Measurements from ENCODE around the gene WEE2. TPM values are rescaled to one million over a fixed set of nuclear protein-coding genes. Genes with fewer than 3 reads are reported as not detected.
"Not testable (repeated sequence)": the region's sequence is repeated elsewhere in the genome, so short reads cannot be mapped to it uniquely, and the experiment has no call there.

Gene WEE2
- total and polyA plus RNA-seq, 12 donors, result 0.03 to 0.09 (median 0.06) TPM; not detected in 9

- no peak overlapping the region for H3K4me3 ChIP-seq
- WGBS, 4 donors, result 80 to 92% (median 86%) methylated on average over 3 of the region's 3 CpGs
- H3K36me3 ChIP-seq (replicated peaks in 1 of 2), result peaks cover 0 to 5% of the 10 kb centered on the region in 2 donors
Measured at GRCh38 chr7:141686074-141686473, 22.1 kb upstream of the WEE2 start.

GRCh38 chr7:141686670-141687069, 21.5 kb upstream of the WEE2 start:
- 63 to 78% (median 72%) methylated on average over 6 of the region's 6 CpGs for WGBS, 4 donors

More at GRCh38 chr7:141686074-141686473, 22.1 kb upstream of the WEE2 start:
- no peaks in the 10 kb centered on the region for H3K9me3 ChIP-seq (replicated peaks in 1 of 3)
- H3K27me3 ChIP-seq, result no peaks in the 10 kb centered on the region
- no peak for DNase-seq
- TF ChIP-seq POLR2A (IDR thresholded peaks at IDR 0.05) (no peak), CTCF (IDR thresholded peaks at IDR 0.05) (no peak)
- intact Hi-C loops (cut with DNase I), result no loop called here
- peaks cover 0 to 7% of the 10 kb centered on the region in 2 donors for H3K4me1 ChIP-seq (replicated peaks in 1 of 2)
- H3K27ac ChIP-seq, result no peak overlapping the region

GRCh38 chr7:141688043-141688442, 20.1 kb upstream of the WEE2 start:
- no peak overlapping the region for H3K27ac ChIP-seq
- H3K36me3 ChIP-seq (replicated peaks in 1 of 2), result peaks cover 0 to 5% of the 10 kb centered on the region in 2 donors
- H3K9me3 ChIP-seq (replicated peaks in 1 of 3), result no peaks in the 10 kb centered on the region
- no peak for TF ChIP-seq POLR2A (IDR thresholded peaks at IDR 0.05)
- TF ChIP-seq CTCF (IDR thresholded peaks at IDR 0.05), result no peak
- no peak for DNase-seq
- WGBS, 4 donors, result 87 to 92% (median 90%) methylated on average over 5 of the region's 5 CpGs
- H3K27me3 ChIP-seq, result no peaks in the 10 kb centered on the region
- intact Hi-C loops (cut with DNase I), result no loop called here
- no peak overlapping the region for H3K4me3 ChIP-seq
- peaks cover 0 to 7% of the 10 kb centered on the region in 2 donors for H3K4me1 ChIP-seq (replicated peaks in 1 of 2)

More at GRCh38 chr7:141686670-141687069, 21.5 kb upstream of the WEE2 start:
- Histone ChIP-seq H3K27ac (no peak overlapping the region), H3K27me3 (no peaks in the 10 kb centered on the region), H3K4me3 (no peak overlapping the region), H3K4me1 (replicated peaks in 1 of 2) (peaks cover 0 to 7% of the 10 kb centered on the region in 2 donors), H3K36me3 (replicated peaks in 1 of 2) (peaks cover 0 to 5% of the 10 kb centered on the region in 2 donors), H3K9me3 (replicated peaks in 1 of 3) (no peaks in the 10 kb centered on the region)
- intact Hi-C loops (cut with DNase I), result no loop called here
- DNase-seq, result no peak
- TF ChIP-seq CTCF (IDR thresholded peaks at IDR 0.05), result no peak
- no peak for TF ChIP-seq POLR2A (IDR thresholded peaks at IDR 0.05)

- H3K36me3 ChIP-seq (replicated peaks in 1 of 2); H3K4me3 ChIP-seq; H3K27me3 ChIP-seq; H3K27ac ChIP-seq; H3K4me1 ChIP-seq (replicated peaks in 1 of 2); H3K9me3 ChIP-seq (replicated peaks in 1 of 3); DNase-seq; intact Hi-C loops (cut with DNase I): not testable (repeated sequence)
- 96 to 98% (median 96%) methylated on average over 3 of the region's 3 CpGs for WGBS, 4 donors
Measured at GRCh38 chr7:141689072-141689825, 18.9 kb upstream of the WEE2 start.

- Histone ChIP-seq H3K36me3 (replicated peaks in 1 of 2) (no peaks in the 10 kb centered on the region), H3K27me3 (no peaks in the 10 kb centered on the region), H3K27ac (no peak overlapping the region), H3K4me3 (no peak overlapping the region), H3K9me3 (replicated peaks in 1 of 3) (no peaks in the 10 kb centered on the region), H3K4me1 (replicated peaks in 1 of 2) (peaks cover 0 to 7% of the 10 kb centered on the region in 2 donors)
- DNase-seq, result no peak
- TF ChIP-seq POLR2A (IDR thresholded peaks at IDR 0.05), result no peak
- no peak for TF ChIP-seq CTCF (IDR thresholded peaks at IDR 0.05)
- 93 to 97% (median 94%) methylated on average over 3 of the region's 3 CpGs for WGBS, 4 donors
- intact Hi-C loops (cut with DNase I), result no loop called here
Measured at GRCh38 chr7:141691540-141691939, 16.6 kb upstream of the WEE2 start.
